H1 (cell line): Measurements from ENCODE around the gene TFF2.

Experiments
- EP300 ChIP-seq, 2 experiments: IDR thresholded peaks; 1 replicate in 1 of 2; 2 replicates in 1 of 2; pipeline ENCODE4 v1.6.1; 2011 to 2012; ENCODE audit warnings: low read depth in 2 of 2, low read length in 2 of 2, mild to moderate bottlenecking in 2 of 2, borderline replicate concordance in 1 of 2, inconsistent platforms in 1 of 2, moderate library complexity in 1 of 2
- HDAC2 ChIP-seq, 2 experiments: fragments of 300-600 bp in 1 of 2; sonication (generic) in 1 of 2; IDR thresholded peaks; 2 replicates each; pipeline ENCODE4 v1.6.1; 2011 to 2012; ENCODE audit warnings: low read depth in 2 of 2, low read length in 2 of 2, mild to moderate bottlenecking in 2 of 2, moderate library complexity in 2 of 2, borderline replicate concordance in 1 of 2, inconsistent platforms in 1 of 2
- NANOG ChIP-seq: IDR thresholded peaks from 2 replicates; pipeline ENCODE4 v1.6.1; 2011; ENCODE audit warnings: low read length, low read depth, mild to moderate bottlenecking, inconsistent platforms; ENCODE audit not compliant: insufficient read depth, poor library complexity, severe bottlenecking
- RXRA ChIP-seq: IDR thresholded peaks from 2 replicates; pipeline ENCODE4 v1.6.1; 2011; ENCODE audit warnings: low read depth, mild to moderate bottlenecking, low read length, moderate library complexity; ENCODE audit not compliant: insufficient read depth
- SIN3A ChIP-seq, 2 experiments: IDR thresholded peaks in 1 of 2; conservative IDR thresholded peaks in 1 of 2; 2 replicates each; pipeline ENCODE4 v1.6.1; 2011 to 2012; ENCODE audit warnings: low read length in 2 of 2, improper control_type of control experiment in 1 of 2, low read depth in 1 of 2, mild to moderate bottlenecking in 1 of 2
- TBP ChIP-seq: IDR thresholded peaks from 2 replicates; pipeline ENCODE4 v1.6.1; 2011; ENCODE audit warnings: low read depth, low read length, improper control_type of control experiment
- USF2 ChIP-seq: IDR thresholded peaks from 2 replicates; pipeline ENCODE4 v1.6.1; 2011; ENCODE audit warnings: low read length, improper control_type of control experiment
- ZNF274 ChIP-seq: IDR thresholded peaks from 2 replicates; pipeline ENCODE4 v1.7.0; 2012; ENCODE audit warnings: low read length, borderline replicate concordance; ENCODE audit errors: extremely low read depth
- TF ChIP-seq, protein P1 (sequence below), 3 experiments: IDR thresholded peaks; 1 replicate in 2 of 3; 2 replicates in 1 of 3; pipeline versions ENCODE4 v1.5.1 to v1.6.1; 2011; ENCODE audit warnings: low read length in 3 of 3, mild to moderate bottlenecking in 3 of 3, inconsistent platforms in 2 of 3, low read depth in 1 of 3, moderate library complexity in 1 of 3; ENCODE audit not compliant: insufficient read depth in 1 of 3; ENCODE audit errors: control extremely low read depth in 1 of 3

GRCh38 chr21:42319376-42319775 is 31.4 kb downstream of the TFF2 start:
- TF ChIP-seq EP300 (IDR thresholded peaks at IDR 0.05; ENCODE audit: borderline replicate concordance in 1 of 2, low read depth in 2 of 2, low read length in 2 of 2) (no peak), USF2 (no peak), RXRA (no peak), ZNF274 (no peak), SIN3A (conservative IDR thresholded peaks at IDR 0.05 in 1 of 2, IDR thresholded peaks at IDR 0.05 in 1 of 2; ENCODE audit: low read depth in 1 of 2, low read length in 2 of 2) (no peak), TBP (no peak), HDAC2 (IDR thresholded peaks at IDR 0.05; ENCODE audit: borderline replicate concordance in 1 of 2, low read depth in 2 of 2, low read length in 2 of 2) (no peak), NANOG (no peak)
- TF ChIP-seq, protein P1, sequence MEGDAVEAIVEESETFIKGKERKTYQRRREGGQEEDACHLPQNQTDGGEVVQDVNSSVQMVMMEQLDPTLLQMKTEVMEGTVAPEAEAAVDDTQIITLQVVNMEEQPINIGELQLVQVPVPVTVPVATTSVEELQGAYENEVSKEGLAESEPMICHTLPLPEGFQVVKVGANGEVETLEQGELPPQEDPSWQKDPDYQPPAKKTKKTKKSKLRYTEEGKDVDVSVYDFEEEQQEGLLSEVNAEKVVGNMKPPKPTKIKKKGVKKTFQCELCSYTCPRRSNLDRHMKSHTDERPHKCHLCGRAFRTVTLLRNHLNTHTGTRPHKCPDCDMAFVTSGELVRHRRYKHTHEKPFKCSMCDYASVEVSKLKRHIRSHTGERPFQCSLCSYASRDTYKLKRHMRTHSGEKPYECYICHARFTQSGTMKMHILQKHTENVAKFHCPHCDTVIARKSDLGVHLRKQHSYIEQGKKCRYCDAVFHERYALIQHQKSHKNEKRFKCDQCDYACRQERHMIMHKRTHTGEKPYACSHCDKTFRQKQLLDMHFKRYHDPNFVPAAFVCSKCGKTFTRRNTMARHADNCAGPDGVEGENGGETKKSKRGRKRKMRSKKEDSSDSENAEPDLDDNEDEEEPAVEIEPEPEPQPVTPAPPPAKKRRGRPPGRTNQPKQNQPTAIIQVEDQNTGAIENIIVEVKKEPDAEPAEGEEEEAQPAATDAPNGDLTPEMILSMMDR (IDR thresholded peaks at IDR 0.05; ENCODE audit: control extremely low read depth in 1 of 3, insufficient read depth in 1 of 3, low read depth in 1 of 3, low read length in 3 of 3): no peak
